OCI-LY1 (cell line): ENCODE results near the gene ELFN1.

Experiments used
- H2AFZ ChIP-seq: fragments of 200-600 bp; sonication (generic), shearing (Covaris generic); 2 replicates; pipeline ENCODE4 v1.6.0; 2014; ENCODE audit warnings: antibody characterized with exemption, mild to moderate bottlenecking, low read length
- H3F3A ChIP-seq: fragments of 200-600 bp; sonication (generic), shearing (Covaris generic); 2 replicates; pipeline ENCODE4 v1.6.0; 2014; ENCODE audit warnings: mild to moderate bottlenecking, antibody characterized with exemption, low read length, moderate library complexity; ENCODE audit not compliant: insufficient read depth
- H3K27ac ChIP-seq: fragments of 200-600 bp; sonication (generic); 2 replicates; pipeline ENCODE4 v1.5.1; 2014; ENCODE audit warnings: low read length, mixed run types, mild to moderate bottlenecking, low read depth; ENCODE audit not compliant: poor library complexity, severe bottlenecking
- H3K27me3 ChIP-seq: fragments of 200-600 bp; sonication (generic); 2 replicates; pipeline ENCODE4 v1.6.0; 2014; ENCODE audit warnings: antibody characterized with exemption, mild to moderate bottlenecking, low read length, moderate library complexity; ENCODE audit not compliant: insufficient read depth
- H3K36me3 ChIP-seq: fragments of 200-600 bp; sonication (generic); 2 replicates; pipeline ENCODE4 v1.6.1; 2014; ENCODE audit warnings: mild to moderate bottlenecking, antibody characterized with exemption, low read length, moderate library complexity, mixed read lengths; ENCODE audit not compliant: insufficient read depth
- H3K4me1 ChIP-seq: fragments of 200-600 bp; sonication (generic); 2 replicates; pipeline ENCODE4 v1.5.1; 2014; ENCODE audit warnings: mild to moderate bottlenecking, low read length, moderate library complexity; ENCODE audit not compliant: insufficient read depth, severe bottlenecking
- H3K4me2 ChIP-seq: fragments of 200-600 bp; sonication (generic), shearing (Covaris generic); 2 replicates; pipeline ENCODE4 v1.6.1; 2014; ENCODE audit warnings: low read length
- H3K4me3 ChIP-seq: fragments of 200-600 bp; sonication (generic); 2 replicates; pipeline ENCODE4 v1.5.1; 2014; ENCODE audit warnings: low read length, low read depth, mild to moderate bottlenecking, mixed read lengths; ENCODE audit not compliant: poor library complexity, severe bottlenecking
- H3K79me2 ChIP-seq: fragments of 200-600 bp; shearing (Covaris generic); 2 replicates; pipeline ENCODE4 v1.6.1; 2016; ENCODE audit warnings: mixed run types, low read length, mixed read lengths; ENCODE audit not compliant: insufficient read depth
- H3K9ac ChIP-seq: fragments of 200-600 bp; sonication (generic), shearing (Covaris generic); 2 replicates; pipeline ENCODE4 v1.6.1; 2014; ENCODE audit warnings: mild to moderate bottlenecking, low read length, mixed read lengths
- H3K9me2 ChIP-seq: fragments of 200-600 bp; sonication (generic), shearing (Covaris generic); 2 replicates; pipeline ENCODE4 v1.6.1; 2014; ENCODE audit warnings: low read depth, mild to moderate bottlenecking, low read length, mixed read lengths
- H3K9me3 ChIP-seq: fragments of 200-600 bp; shearing (Covaris generic); 2 replicates; pipeline ENCODE4 v1.6.1; 2014; ENCODE audit warnings: low read length, mixed read lengths
- H4K20me1 ChIP-seq: fragments of 200-600 bp; sonication (generic), shearing (Covaris generic); 2 replicates; pipeline ENCODE4 v1.6.0; 2016; ENCODE audit warnings: mild to moderate bottlenecking, low read length; ENCODE audit not compliant: insufficient read depth
- EZH2 ChIP-seq: fragments of 200-600 bp; sonication (generic), shearing (Covaris generic); IDR thresholded peaks from 2 replicates; pipeline ENCODE4 v1.8.0; 2017; ENCODE audit warnings: borderline replicate concordance, mixed run types, mild to moderate bottlenecking, antibody characterized with exemption, low read length, moderate library complexity, mixed read lengths
- TF ChIP-seq, protein P1 (sequence below): fragments of 200-600 bp; sonication (generic), shearing (Covaris generic); IDR thresholded peaks from 2 replicates; pipeline ENCODE4 v1.5.1; 2017; ENCODE audit warnings: mild to moderate bottlenecking, antibody characterized with exemption, low read length, moderate library complexity, mixed read lengths

ELFN1 gene

DNA sequence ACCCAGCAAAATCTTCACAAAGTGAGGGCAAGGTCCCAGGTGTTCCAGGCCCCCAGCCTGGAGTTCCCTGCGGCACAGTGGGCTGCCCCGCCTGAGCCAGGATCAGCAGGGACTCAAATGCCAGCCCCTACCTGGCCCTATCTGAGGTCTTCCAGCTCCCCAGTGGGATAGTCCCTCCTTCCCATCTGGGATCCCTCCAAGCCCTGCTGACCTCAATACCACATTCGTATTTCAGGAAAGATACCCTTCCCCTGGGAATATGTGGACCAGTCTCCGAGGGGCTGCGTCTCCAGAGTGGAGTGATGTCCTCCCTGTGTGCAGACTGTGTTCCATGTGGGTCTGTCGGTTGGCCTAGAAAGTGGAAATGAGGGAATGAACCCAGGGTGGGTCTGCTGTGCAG, 40.9 kb downstream of the ELFN1 start:
- no peaks in the 10 kb centered on the region for H4K20me1 ChIP-seq
- H3K36me3 ChIP-seq = no peaks in the 10 kb centered on the region; the same call in 1 of the 2 replicates
- H3K9me2 ChIP-seq = no peaks in the 10 kb centered on the region
- no peak overlapping the region for H2AFZ ChIP-seq
- no peak overlapping the region for H3K4me2 ChIP-seq
- H3K4me1 ChIP-seq = no peaks in the 10 kb centered on the region
- no peak overlapping the region for H3K27ac ChIP-seq
- H3K27me3 ChIP-seq = peaks cover 3% of the 10 kb centered on the region; the same call in 1 of the 2 replicates
- no peak overlapping the region for H3K9ac ChIP-seq
- H3K79me2 ChIP-seq = no peaks in the 10 kb centered on the region
- TF ChIP-seq EZH2 = no peak
- TF ChIP-seq, protein P1, sequence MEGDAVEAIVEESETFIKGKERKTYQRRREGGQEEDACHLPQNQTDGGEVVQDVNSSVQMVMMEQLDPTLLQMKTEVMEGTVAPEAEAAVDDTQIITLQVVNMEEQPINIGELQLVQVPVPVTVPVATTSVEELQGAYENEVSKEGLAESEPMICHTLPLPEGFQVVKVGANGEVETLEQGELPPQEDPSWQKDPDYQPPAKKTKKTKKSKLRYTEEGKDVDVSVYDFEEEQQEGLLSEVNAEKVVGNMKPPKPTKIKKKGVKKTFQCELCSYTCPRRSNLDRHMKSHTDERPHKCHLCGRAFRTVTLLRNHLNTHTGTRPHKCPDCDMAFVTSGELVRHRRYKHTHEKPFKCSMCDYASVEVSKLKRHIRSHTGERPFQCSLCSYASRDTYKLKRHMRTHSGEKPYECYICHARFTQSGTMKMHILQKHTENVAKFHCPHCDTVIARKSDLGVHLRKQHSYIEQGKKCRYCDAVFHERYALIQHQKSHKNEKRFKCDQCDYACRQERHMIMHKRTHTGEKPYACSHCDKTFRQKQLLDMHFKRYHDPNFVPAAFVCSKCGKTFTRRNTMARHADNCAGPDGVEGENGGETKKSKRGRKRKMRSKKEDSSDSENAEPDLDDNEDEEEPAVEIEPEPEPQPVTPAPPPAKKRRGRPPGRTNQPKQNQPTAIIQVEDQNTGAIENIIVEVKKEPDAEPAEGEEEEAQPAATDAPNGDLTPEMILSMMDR = no peak
- no peak overlapping the region for H3K4me3 ChIP-seq
- peaks cover 7% of the 10 kb centered on the region for H3K9me3 ChIP-seq
- H3F3A ChIP-seq = no peaks in the 10 kb centered on the region

DNA sequence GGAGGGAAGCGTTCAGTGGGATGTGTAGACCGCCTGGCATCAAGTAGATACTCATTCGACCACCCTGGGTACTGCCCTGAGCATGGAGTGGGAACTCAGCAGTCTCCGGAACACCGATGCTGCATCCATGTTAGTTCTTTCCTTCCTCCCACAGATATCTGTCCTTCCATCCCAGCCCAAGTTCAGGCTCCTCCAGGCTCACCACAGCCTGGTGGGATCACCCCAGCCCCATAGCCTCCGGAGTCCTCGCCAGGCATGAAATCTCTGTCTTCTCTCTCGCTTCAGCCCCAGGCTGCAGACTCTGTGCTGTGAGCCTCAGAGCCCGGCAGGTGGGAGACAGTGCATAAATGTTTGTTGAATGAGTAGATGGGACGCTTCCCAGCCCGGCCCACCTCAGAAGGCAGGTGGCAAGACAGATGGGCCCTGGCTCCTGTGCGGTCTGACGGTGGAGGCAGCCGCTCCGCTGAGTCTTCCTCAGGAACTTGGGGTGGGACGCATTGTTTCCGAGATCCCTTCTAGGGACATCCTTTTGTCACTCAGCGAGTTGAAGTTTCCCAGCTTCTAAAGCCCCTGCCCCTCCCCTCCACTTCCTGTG, 42.9 kb downstream of the ELFN1 start:
- Histone ChIP-seq H3K9ac (no peak overlapping the region), H3K9me2 (no peaks in the 10 kb centered on the region), H3K27me3 (peaks cover 3% of the 10 kb centered on the region; the same call in 1 of the 2 replicates), H2AFZ (no peak overlapping the region), H3K4me2 (no peak overlapping the region), H3K4me3 (no peak overlapping the region), H3K9me3 (peaks cover 7% of the 10 kb centered on the region), H3K4me1 (no peaks in the 10 kb centered on the region), H4K20me1 (no peaks in the 10 kb centered on the region), H3F3A (no peaks in the 10 kb centered on the region), H3K27ac (no peak overlapping the region), H3K79me2 (no peaks in the 10 kb centered on the region), H3K36me3 (no peaks in the 10 kb centered on the region; the same call in 1 of the 2 replicates)
- TF ChIP-seq, protein P1 = no peak
- no peak for TF ChIP-seq EZH2

DNA sequence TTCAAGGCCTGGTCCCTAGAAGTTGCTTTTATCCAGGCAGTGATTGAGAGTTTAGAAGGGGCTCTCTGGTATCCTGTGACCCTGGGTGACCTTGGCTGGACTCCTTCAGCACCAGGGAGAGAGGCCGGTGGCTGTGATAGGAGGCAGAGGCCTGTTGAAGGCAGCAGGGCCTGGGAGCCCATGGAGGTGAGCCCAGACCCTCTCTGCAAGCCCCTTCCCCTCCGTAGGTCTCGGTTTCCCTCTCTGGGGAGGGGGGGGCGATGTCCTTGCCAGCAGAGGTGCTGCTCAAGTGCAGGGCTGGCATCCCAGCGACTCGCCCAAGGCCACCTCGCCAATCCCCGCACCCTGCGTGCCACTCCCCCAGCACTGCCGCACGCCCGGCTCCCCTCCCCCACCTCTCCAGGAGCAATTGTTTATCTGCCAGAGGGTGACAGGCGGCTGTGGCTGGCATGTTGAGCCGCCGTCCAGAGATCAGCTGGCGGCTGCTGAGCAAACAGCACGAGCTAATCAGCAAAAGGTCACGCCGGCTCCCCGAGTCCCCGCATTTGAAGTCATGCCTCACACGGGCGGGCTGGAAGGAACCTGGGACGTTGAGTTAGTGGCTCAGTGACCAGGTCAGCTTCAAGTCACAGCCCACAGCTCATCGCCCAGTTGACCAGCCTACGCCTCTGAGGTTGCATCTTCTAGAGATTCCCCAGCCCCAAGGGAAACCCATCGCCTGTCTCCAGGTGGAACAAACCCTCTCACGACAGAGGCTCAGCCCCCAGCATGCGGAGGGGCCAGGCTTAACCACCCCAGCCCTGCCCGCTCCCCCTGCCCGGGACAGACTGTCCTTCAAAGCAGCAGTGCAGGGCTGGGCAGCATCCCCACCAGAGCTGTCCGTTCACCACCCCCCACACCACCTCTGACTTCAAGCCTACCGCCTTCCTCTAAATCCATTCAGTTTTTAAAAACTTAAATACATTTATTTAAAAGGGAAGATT, 43.7 kb downstream of the ELFN1 start:
- no peak overlapping the region for H3K27ac ChIP-seq
- no peaks in the 10 kb centered on the region; the same call in 1 of the 2 replicates for H3K36me3 ChIP-seq
- H3F3A ChIP-seq = no peaks in the 10 kb centered on the region
- no peak overlapping the region for H2AFZ ChIP-seq
- H3K79me2 ChIP-seq = no peaks in the 10 kb centered on the region
- H3K9ac ChIP-seq = no peak overlapping the region
- peaks cover 3% of the 10 kb centered on the region; the same call in 1 of the 2 replicates for H3K27me3 ChIP-seq
- no peak overlapping the region for H3K4me3 ChIP-seq
- no peaks in the 10 kb centered on the region for H3K9me2 ChIP-seq
- TF ChIP-seq, protein P1 = no peak
- TF ChIP-seq EZH2 = no peak
- H3K4me2 ChIP-seq = no peak overlapping the region
- H3K4me1 ChIP-seq = no peaks in the 10 kb centered on the region
- peaks cover 7% of the 10 kb centered on the region for H3K9me3 ChIP-seq
- H4K20me1 ChIP-seq = no peaks in the 10 kb centered on the region
